ENCODE measurements around the gene PTPN14.

DNA sequence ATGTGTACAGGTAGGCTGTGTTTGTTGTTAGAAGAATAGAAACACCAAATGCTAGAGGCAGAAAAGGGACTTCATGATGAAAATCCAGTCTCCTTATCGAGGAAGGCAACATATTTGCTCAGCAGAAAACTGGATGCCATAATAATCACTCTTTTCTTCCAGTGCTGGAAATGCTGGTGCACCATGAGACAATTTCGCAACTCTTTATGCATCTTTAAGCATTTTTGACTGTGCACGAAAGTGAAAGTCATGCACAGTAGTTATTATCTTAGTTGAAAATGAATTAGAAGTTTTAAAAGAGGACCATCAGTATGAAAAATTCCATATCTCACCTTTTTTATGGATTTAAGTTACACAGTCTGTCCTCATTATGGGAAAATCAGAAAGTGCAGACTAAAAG is 241.4 kb downstream of the PTPN14 start:
- TF ChIP-seq, protein P1, sequence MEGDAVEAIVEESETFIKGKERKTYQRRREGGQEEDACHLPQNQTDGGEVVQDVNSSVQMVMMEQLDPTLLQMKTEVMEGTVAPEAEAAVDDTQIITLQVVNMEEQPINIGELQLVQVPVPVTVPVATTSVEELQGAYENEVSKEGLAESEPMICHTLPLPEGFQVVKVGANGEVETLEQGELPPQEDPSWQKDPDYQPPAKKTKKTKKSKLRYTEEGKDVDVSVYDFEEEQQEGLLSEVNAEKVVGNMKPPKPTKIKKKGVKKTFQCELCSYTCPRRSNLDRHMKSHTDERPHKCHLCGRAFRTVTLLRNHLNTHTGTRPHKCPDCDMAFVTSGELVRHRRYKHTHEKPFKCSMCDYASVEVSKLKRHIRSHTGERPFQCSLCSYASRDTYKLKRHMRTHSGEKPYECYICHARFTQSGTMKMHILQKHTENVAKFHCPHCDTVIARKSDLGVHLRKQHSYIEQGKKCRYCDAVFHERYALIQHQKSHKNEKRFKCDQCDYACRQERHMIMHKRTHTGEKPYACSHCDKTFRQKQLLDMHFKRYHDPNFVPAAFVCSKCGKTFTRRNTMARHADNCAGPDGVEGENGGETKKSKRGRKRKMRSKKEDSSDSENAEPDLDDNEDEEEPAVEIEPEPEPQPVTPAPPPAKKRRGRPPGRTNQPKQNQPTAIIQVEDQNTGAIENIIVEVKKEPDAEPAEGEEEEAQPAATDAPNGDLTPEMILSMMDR (IDR thresholded peaks at IDR 0.05; ENCODE audit: low read length) = no peak
- no peak for TF ChIP-seq EZH2 (optimal IDR thresholded peaks at IDR 0.05; ENCODE audit: low read depth, low read length)
